NCI-H146 (cell line): Measurements from ENCODE around the gene GNAT3.

Experiments
- DNase-seq: peaks from one replicate; lab custom pipeline; 2025; lab: John Stamatoyannopoulos, UW

Gene GNAT3

DNA sequence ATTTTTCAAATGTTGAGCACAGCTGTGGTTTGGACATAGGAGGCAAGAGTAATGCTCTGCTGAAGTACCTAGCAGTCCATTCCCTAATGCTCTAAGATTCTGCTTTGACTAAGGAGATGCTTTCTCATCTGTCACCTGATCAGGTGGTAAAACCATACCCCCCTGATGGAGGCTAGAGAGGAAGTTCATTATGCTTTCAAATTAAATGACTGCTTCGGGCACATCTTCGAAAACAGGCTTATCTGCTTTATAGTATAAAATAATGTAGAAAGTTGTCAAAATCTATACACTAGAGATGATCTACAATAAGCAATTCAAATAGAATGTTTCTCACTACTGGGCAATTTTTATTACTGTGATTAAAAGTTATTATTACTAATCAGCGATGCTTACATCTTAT is at the start of gene GNAT3:
Gene GNAT3 (minus strand): TSS at position 101 of the 400 bp plus-strand sequence. CDS start 138 bp downstream, outside the sequence.
- no peak for DNase-seq

GRCh38 chr7:80558116-80558515 is 46.3 kb upstream of the GNAT3 start:
- DNase-seq: no peak

GRCh38 chr7:80552031-80552694 is 40.3 kb upstream of the GNAT3 start:
- DNase-seq: no peak

DNA sequence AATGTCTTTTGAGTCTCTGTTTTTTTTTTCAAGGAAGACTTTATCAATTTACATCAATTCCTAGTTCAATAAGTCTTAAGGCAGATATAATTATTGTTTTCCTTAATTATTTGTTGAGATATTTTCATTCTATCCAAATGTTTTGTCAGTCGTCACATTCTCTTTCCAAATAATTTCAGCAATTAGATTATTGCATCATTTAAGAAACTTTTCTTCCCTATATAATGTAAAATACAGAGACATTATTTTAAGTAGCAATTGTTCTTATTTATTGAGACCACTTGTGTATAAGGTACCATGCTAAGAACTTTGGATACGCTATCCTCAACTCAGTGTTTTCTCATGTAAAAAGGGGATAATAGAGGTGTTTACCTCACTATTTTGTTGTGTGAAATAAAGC is 38.1 kb upstream of the GNAT3 start:
- DNase-seq: no peak

- DNase-seq: no peak
These were observed 37.1 kb upstream of the GNAT3 start for GRCh38 chr7:80548840-80549530.

GRCh38 chr7:80542398-80542797 is 30.5 kb upstream of the GNAT3 start:
- no peak for DNase-seq

DNA sequence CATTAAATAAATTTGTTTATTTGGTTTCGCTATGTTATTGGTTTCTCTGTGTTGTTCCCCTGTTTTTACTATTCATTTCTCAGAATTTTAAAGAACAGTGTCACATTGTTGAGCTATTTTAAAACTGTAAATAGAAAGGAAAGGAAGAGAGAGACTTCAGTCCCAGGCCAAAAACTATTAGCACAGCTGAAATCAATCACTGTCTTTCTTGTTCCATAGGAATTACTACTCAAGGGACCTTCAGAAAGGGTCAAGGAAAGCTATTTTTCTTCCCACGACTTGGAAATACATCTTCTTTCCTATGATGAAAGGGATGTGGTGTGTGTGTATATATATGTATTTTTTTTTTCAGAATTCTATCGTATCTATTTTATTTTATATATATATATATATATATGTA is 29.0 kb upstream of the GNAT3 start:
- no peak for DNase-seq

DNA sequence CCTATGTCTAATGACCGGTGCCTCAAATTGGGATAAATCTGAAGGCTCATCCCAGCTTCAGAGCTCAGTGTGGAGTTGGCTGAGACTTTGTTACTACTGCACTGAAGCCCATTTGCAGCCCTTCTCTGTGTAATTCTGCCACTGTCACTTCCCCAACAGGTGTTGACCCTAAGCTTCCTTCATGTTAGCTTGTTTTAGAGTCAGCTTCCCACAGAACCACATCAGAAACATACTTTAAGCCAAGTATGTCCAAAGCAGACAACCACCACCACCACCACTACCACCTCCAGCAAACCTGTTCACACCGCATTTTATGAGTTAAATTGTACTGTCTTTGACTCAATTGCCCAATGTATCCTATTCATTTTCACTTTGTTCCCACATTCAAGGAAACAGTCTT is 25.2 kb upstream of the GNAT3 start:
- DNase-seq: no peak

DNA sequence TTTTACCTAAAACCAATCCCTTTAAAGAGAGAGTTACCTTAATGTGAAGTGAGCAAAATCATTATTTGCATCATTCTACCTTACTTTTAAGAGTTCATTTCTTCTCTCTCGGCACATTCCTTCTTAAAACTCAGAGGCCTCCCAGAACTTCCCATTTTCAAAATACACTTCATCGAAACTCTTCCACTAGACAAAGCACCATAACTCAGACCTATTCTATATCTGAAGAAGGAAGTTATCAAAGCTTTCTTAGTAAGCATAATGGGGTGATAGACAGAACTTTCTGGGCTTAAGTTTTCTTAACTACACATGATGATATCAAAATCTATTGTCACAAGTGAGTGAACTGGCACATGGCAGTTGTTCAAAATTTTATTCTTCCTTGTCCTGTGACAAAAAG is 24.6 kb upstream of the GNAT3 start:
- DNase-seq: no peak

DNA sequence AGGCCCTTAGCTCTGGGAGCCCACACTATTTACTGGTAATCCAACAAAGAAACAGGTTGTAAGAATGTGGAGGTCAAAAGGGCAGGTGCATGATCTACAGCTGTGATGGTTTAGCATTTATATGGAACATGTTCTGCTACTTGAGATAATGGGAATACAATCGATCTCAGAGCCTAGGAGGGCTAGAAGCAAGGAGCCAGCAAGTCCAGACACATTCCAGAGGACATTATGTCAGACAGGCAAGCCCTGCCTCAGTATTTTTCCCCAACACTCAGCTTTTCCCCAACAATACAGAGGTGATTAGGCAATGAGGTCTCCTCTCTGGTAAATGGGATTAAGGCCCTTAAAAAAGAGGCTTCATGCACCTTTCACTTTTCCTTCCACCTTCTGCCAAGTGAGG is 21.4 kb upstream of the GNAT3 start:
- no peak for DNase-seq

DNA sequence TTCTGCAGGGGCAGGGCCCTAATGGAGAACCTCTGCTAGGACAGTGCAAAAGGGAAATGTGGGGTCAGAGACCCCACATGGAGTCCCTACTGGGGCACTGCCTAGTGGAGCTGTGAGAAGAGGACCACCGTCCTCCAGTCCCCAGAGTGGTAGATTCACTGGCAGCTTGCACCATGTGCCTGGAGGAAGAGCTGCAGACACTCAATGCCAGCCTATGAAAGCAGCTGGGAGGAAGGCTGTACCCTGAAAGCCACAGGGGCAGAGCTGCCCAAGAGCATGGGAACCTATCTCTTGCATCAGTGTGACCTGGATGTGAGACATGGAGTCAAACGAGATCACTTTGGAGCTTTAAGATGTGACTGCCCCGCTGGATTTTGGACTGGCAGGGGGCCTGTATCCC is 20.3 kb upstream of the GNAT3 start:
- no peak for DNase-seq

GRCh38 chr7:80530136-80530535 is 18.3 kb upstream of the GNAT3 start:
- DNase-seq: no peak

DNA sequence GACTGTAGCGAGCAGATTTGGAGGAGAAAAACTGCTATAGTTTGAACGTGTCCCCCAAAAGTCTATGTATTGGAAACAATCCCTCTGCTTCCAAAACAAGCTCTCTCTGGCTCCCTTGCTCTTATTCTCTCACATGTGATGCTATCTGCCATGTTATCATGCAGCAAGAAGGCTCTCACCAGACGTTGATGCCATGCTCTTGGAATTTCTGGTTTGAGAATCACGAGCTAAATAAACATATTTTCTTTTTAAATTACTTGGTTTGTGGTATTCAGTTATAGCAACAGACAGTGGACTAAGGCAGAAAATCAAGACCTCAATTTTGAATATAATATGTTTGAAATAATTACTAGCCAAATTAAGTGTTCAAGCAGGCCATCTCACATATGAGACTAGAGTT is 17.5 kb upstream of the GNAT3 start:
- no peak for DNase-seq

DNA sequence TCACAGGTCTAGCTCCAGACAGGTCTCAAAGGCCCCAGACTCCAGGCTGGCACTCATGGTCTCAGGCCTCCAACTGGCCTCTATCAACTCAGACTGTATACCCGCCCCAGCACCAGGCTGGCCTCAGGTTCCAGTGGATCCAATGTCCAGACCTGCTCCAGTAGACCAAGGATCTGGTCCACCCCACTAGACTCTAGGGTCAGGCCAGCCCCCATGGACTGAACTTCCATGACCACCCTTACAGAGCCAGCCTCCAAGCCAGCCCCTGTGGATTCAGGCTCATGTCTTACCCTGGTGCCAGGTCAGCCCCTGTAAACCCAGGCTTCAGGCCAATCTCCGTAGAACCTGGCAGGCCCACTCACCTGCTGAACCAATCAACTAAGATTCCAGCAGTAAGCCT is 16.8 kb upstream of the GNAT3 start:
- no peak for DNase-seq

DNA sequence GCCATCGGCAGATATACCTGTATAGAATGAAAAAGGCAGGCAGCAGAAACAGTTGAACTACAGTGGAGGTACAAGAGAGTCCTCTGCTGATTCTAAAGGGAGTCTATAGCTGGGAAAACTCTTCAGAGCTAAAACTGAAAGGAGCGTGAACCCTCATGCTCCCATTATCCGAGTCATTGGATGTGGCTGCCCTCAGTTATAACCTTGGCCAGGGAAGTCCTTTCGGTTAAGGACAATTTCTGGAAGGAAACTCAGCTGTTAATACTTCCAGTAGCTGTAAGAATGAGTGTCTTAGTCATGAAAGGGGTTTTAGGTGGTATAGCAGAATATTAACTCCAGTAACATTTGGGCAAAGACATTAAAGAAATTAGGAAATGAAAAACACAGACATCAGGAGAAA is 14.6 kb upstream of the GNAT3 start:
- DNase-seq: no peak

- no peak for DNase-seq
These were observed 12.8 kb upstream of the GNAT3 start for GRCh38 chr7:80524693-80525092.

- peak; percentile 39 for DNase-seq
These were observed 9.9 kb upstream of the GNAT3 start for GRCh38 chr7:80521809-80522208.

DNA sequence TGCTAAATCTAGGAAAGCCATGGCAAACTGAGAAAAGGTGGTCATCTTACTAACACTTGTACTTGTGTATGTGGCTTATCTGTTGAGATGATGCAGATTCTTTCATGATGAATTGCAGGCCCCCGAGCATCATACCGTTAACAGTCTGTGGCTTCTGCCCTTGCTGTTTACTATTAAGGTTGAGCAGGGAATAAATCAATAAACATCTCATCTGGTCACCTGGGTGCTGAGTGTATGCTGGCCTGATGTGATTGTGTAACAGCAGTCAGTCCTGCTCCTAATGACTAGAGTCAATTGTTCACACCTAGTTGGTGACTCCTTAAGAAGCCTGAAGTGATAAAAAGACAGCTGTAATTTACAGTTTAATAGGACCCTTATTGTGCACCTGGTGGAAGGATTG is 8.3 kb upstream of the GNAT3 start:
- DNase-seq: peak; percentile 72

DNA sequence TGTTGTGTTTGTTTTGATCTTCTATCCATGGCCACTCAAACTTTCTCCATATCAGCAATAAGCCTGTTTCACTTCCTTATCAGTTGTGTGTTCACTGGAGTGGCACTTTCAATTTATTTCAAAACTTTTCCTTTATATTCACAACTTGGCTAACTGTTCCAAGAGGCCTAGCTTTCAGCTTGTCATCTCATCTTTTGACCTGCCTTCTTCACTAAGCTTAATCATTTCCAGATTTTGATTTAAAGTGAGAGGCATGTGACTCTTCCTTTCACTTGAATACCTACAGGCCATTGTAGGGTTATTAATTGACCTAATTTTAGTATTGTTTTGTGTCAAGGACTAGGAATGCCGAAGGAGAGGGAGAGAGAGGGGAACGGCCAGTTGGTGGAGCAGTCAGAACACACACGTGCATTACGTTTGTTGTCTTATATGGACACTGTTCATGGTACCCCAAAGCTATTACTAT is 5.5 kb upstream of the GNAT3 start:
- no peak for DNase-seq

GRCh38 chr7:80515298-80515697 is 3.4 kb upstream of the GNAT3 start:
- no peak for DNase-seq

GRCh38 chr7:80510021-80510420 is 1.8 kb downstream of the GNAT3 start:
- DNase-seq: no peak

GRCh38 chr7:80508440-80508839 is 3.4 kb downstream of the GNAT3 start:
- DNase-seq: no peak

DNA sequence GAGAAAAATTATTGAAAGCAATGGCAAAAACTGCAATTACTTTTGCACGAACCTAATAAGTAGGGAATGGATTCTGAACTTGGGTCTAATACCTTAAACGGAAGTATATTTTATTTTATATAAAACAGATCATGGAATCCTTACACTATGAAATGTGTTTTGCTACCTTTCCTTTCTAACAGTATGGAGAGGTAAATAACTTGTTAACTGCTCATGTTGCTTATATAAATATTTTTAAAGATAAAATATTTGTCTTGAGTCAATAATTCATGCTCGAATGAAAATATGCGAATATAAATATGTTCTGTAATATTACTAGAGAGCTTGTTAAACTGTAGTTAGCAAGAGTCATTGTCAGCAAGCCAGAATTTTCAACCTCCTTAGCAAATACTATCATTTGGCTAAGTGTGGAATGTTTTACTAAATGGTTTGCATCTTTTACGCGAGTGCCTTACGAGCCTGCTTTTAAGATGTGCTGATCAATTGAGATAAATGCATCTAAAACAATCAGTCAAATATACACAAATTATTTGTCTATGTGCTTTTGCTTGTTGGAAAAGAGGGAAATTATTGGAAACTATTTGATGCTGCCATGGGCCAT is 5.9 kb downstream of the GNAT3 start:
- no peak for DNase-seq
